NOMO-1 (cell line): ENCODE results near the gene ASMTL.
"Not testable (repeated sequence)": the region's sequence is repeated elsewhere in the genome, so short reads cannot be mapped to it uniquely, and the experiment has no call there.

Source experiments
- DNase-seq, 2 experiments: peaks; one replicate each; lab custom pipeline; 2025; ENCODE audit not compliant: unreplicated experiment in 2 of 2; lab: John Stamatoyannopoulos, UW

The ASMTL gene

DNA sequence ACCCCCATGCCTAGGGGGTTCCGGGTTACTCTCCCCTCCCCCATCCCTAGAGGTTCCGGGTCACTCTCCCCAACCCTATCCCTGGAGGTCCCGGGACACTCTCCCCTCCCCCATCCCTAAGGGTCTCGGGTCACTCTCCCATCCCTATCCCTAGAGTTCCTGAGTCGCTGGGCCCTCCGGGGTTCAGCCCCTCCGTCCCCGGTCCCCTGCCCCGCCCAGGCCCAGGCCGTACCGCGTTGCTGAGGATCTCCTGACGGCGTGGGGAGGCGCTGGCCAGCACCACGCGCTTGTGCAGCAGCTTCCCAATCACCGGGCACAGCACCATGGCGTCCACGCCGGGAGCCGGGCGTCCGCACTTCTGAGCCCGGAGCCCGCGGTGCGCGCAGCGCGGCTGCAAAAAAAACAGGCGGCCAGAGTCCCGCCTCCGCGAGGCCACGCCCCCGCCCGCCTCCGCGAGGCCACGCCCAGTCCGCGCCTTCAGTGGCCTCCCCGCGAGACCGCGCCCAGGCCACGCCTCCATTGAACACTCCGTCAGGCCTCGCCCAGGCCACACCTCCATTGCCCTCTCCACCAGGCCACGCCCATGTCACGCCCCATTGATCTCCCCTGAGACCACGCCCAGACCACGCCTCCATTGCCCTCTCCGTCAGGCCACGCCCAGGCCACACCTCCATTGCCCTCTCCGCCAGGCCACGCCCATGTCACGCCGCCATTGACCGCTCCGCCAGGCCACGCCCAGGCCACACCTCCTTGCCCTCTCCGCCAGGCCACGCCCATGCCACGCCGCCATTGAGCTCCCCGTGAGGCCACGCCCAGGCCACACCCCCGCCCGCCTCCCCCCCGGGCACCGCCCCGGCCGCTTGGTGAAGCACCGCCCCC, at the start of gene ASMTL:
Gene ASMTL (minus strand): TSS at position 394 of the 879 bp plus-strand sequence. CDS start 69 bp downstream, at position 325.
- no peak for DNase-seq

DNA sequence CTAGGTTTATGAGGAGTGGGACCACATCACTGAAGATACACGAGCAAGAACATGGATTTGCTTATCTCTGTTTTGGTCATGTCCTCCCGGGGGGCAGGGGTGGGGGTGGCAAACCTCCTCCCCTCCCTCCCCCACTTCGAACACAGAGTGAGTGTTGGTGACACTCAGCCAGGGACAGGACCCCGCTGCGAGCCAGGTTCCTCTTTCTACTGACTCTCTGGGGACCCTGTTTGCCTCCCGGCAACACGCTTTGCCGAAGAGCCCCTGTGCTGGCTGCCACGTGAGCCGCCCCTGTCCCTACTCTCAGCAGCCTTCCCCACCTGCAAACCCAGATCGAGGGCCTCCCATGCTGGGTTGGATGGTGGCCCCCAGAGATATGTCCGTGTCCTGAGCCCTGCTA, 49.5 kb upstream of the ASMTL start:
- no peak for DNase-seq

DNA sequence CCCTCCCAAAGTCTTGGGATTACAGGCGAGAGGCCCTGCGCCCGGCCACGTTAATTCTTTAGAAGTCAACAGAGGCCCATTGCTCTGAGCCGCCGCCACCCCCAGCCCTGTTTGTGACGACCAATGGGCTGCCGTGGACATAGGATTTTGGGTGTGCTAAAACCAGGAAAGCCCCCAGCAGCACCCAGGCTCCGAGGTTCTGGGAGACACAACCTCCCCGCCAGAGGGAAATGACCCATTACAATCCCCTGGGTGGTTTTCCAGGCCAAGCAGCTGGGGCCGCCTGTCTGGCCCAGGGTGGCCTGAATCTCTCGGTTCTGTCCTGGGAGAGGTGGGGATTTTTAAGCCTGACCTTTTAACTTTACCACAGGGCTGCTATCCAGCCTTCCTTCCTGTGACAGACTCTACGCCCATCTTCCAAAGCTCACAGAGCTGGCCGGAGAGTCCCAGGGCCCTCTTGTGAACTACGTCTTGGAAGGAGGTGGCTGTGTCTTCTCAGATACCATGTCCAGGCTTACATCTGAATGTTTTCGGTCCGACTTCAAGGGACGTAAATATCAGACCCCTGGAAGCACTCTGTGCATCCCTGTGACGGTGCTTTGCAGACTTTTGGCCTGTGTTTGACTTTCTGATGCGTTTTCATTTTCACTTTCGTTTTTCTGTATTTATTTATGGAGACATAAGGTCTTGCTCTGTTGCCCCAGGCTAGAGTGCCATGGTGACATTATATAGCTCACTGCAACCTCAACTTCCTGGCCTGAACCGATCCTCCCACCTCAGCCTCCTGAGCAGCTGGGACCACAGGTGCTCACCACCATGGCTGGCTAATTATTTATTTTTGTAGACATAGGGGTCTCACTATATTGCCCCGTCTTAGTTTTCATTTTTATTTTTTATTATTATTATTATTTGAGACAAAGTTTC, 48.3 kb upstream of the ASMTL start:
- no peak for DNase-seq

DNA sequence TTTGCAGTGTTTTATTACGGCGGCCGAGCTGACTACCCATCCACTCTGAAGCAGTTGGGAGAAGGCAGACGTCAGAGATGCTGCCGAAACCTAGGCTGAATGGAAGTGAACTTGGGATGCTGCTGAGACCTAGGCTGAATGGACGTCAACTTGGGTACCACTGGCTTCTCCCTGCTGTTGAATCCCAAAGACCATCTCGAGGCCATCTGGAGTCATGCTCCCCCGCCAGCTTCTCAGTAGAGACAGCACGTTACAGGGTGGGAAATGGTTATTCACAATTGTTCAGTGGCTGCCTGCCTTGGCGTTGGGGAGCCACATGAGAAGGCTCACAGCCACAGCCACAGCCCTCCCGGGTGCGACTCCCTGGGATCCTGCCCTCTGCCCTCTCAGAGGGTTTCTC, 43.4 kb upstream of the ASMTL start:
- DNase-seq: no peak

- peak; percentile 79 to 82 for DNase-seq
Measured at GRCh38 chrX:1493877-1494510, 41.3 kb upstream of the ASMTL start.

DNA sequence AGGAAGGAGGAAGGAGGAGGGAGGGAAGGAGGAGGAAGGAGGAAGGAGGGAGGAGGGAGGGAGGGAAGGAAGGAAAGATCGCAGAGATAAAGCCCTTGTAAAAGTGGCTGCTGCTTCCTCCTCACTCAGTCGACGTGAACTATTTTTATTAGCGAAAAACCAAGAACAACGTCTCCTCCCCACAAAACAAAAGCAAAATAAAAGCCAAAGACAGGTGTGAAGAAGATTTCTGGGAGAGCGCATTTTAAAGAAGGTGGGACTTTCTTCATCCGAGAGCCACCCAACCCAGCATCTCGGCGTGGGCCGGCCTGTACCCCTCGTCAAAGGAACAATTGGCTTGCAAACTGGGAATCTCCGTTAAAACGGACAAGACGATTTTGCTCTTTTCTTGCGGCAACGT, 40.7 kb upstream of the ASMTL start:
- no peak for DNase-seq

GRCh38 chrX:1492421-1493012, 39.8 kb upstream of the ASMTL start:
- no peak for DNase-seq

GRCh38 chrX:1491851-1492349, 39.2 kb upstream of the ASMTL start:
- DNase-seq: no peak

DNA sequence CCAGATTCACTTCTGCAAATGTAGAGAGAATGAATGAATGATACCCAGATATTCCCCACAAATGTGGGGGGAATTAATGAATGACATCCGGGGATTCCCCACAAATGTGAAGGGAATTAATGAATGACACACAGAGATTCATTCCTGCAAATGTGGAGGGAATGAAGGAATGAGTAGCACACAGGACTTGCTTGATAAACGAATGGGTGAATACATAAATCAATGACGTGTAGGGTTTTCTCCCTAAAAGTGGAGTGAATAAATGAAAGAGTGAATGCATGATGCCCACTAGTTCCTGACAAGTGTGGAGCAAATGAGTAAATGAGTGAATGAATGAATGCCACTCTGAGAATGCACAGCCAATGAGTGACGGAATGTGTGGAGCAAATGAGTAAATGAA, 38.5 kb upstream of the ASMTL start:
- DNase-seq: not testable (repeated sequence)

DNA sequence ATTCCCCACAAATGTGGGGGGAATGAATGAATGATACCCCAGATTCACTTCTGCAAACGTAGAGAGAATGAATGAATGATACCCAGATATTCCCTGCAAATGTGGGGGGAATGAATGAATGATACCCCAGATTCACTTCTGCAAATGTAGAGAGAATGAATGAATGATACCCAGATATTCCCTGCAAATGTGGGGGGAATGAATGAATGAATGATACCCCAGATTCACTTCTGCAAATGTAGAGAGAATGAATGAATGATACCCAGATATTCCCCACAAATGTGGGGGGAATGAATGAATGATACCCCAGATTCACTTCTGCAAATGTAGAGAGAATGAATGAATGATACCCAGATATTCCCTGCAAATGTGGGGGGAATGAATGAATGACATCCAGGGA, 38.0 kb upstream of the ASMTL start:
- DNase-seq: not testable (repeated sequence)

GRCh38 chrX:1489354-1489753, 36.6 kb upstream of the ASMTL start:
- not testable (repeated sequence) for DNase-seq

- DNase-seq: no peak
Measured at GRCh38 chrX:1488745-1489144, 36.0 kb upstream of the ASMTL start.

DNA sequence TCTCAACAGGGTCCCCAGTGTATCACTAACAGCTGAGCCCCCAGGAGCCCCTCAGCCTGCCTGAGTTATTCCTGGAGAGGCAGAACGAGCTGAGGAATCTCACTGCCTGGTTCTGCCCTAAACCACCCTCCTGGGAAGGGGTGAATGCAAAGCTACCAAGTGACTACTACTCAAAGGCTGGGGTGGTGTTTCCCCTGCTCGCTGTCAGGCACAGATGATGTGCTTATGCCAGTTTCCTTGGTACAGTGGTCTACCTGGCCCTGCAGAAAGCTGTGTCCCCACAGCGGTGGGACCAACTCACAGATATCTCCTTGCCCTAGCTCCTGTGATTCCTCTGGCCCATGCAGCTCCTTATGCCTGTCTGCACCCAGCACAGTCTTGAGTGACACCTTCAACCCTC, 35.4 kb upstream of the ASMTL start:
- DNase-seq: no peak

- DNase-seq: no peak
Measured at GRCh38 chrX:1487401-1487800, 34.7 kb upstream of the ASMTL start.

DNA sequence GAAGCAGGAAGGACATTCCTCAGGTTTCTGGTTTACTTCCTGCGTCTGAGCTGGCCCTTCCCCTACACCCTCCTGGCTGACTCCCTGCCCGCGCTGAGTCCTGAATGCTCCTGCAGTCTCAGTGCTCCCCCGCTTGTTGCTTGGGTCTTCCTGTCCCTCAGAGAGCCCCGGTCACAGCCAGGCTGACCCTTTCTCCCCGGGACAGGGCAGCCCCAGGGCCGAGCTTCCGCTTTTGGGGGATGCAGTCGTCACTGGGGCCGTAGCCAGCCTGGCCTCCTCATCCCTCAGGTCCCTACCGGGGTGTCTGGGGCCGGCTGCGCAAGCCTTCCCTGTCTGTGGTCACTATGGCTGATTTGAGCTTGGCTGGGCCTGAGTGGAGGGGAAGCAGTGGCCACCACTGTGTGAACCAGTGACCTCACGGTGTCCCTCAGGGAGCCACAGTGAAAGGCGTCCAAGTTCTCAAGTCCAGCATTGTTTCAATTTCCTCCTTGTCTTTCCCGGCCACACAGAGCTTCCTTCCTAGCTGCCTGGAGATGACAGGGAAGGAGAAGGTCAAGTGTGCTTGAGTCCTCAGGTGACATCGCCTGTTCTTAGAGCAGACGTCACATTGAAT, 34.1 kb upstream of the ASMTL start:
- no peak for DNase-seq

- DNase-seq: no peak
Measured at GRCh38 chrX:1486177-1486576, 33.5 kb upstream of the ASMTL start.

GRCh38 chrX:1485033-1485432, 32.3 kb upstream of the ASMTL start:
- no peak for DNase-seq

DNA sequence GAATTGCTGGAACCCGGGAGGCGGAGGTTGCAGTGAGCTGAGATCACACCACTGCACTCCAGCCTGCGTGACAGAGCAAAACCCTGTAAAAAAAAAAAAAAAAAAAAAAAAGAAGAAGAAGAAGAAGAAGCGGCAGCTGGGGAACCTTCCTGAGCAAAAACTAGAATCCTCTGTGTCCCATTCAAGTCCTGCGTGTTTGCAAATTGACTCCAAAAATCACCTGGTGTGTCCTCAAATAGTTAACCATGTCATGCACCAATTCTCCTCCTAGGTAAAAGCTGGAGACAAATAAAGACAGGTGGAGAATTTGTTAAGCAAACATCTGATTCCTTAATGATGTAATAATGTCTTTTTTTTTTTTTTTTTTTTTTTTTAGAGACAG, 31.9 kb upstream of the ASMTL start:
- no peak for DNase-seq

DNA sequence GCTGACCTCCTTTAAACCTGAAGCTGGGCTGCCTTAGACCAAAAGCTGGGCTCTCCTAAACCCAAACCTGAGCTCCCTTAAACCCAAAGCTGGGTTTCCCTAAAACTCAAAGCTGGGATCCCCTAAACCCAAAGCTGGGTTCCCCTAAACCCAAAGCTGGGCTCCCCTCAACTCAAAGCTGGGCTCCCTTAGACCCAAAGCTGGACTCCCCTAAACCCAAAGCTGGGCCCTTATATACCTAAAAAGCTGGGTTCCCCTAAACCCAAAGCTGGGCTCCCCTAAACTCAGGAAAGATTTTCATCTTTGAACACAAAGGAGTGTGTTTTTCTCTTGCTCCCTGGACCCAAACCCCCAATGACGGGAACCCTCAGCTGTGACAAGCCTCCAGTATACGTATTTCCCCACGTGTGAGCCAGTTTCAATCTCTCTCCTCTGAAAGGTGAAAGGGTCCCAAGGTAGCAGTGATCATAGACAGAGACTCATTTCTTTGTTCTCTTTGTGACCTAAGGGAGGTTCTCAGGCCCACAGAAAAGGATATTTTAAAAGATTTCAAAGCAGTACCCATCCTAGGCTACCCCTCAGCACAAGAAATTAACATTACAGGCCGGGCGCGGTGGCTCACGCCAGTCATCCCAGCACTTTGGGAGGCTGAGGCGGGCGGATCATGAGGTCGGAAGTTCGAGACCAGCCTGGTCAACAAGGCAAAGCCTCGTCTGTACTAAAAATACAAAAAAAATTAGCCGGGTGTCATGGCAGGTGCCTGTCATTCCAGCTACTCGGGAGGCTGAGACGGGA, 31.3 kb upstream of the ASMTL start:
- DNase-seq: no peak
